B cell (primary cell): ENCODE results near the gene OGDHL. TPM values are rescaled to one million over a fixed set of nuclear protein-coding genes. Genes with fewer than 3 reads are reported as not detected.
"Not testable (repeated sequence)": the region's sequence is repeated elsewhere in the genome, so short reads cannot be mapped to it uniquely, and the experiment has no call there.

Source experiments
- ATAC-seq: fragments of 200-7000 bp; cut with Tn5 transposase; one replicate; pipeline ENCODE4 v1.10.0; 2021; ENCODE audit warnings: low read depth, mild to moderate bottlenecking, moderate number of reproducible peaks, moderate library complexity
- CTCF ChIA-PET: fragments of 350-600 bp; sonication (Branson Sonifier 250); formaldehyde crosslinking; loops from one replicate; lab custom pipeline; 2021; ENCODE audit warnings: antibody characterized with exemption, inconsistent platforms; lab: Charles Lee
- POLR2A ChIA-PET: fragments of 350-600 bp; sonication (Branson Sonifier 250); formaldehyde crosslinking; loops from one replicate; lab custom pipeline; 2021; ENCODE audit warnings: antibody characterized with exemption; lab: Charles Lee
- DNase-seq: peaks from one replicate; pipeline ENCODE4 v3.0.0; 2013
- H2AFZ ChIP-seq: 2 replicates; pipeline ENCODE4 v1.6.1; 2012; ENCODE audit warnings: mild to moderate bottlenecking, low read depth, low read length; ENCODE audit not compliant: insufficient read depth, poor library complexity, severe bottlenecking
- H3K27ac ChIP-seq, 2 donors: 1 replicate in 1 of 2; 2 replicates in 1 of 2; pipeline ENCODE4 v1.5.1; 2012 to 2013; ENCODE audit warnings: low read length in 2 of 2, mild to moderate bottlenecking in 2 of 2, moderate library complexity in 1 of 2
- H3K27me3 ChIP-seq, 4 experiments: fragments of 200-600 bp in 1 of 4; sonication (generic) in 1 of 4; replicated peaks in 1 of 4; 1 replicate in 2 of 4; 2 replicates in 2 of 4; pipeline versions ENCODE4 v1.6.1 to v1.7.0; 2013 to 2016; ENCODE audit warnings: low read length in 3 of 4, mild to moderate bottlenecking in 2 of 4, mixed read lengths in 1 of 4, moderate library complexity in 1 of 4; ENCODE audit not compliant: insufficient read depth in 4 of 4, control insufficient read depth in 3 of 4; ENCODE audit errors: control extremely low read depth in 1 of 4
- H3K36me3 ChIP-seq, 2 experiments: replicated peaks in 1 of 2; 1 replicate in 1 of 2; 2 replicates in 1 of 2; pipeline versions ENCODE4 v1.6.1 to v1.7.1; 2013; ENCODE audit warnings: low read length in 1 of 2; ENCODE audit not compliant: insufficient read depth in 2 of 2, control insufficient read depth in 1 of 2; ENCODE audit errors: control extremely low read depth in 1 of 2, extremely low read depth in 1 of 2
- H3K4me1 ChIP-seq, 2 donors: fragments of 200-600 bp in 1 of 2; sonication (generic) in 1 of 2; 1 replicate in 1 of 2; 2 replicates in 1 of 2; pipeline versions ENCODE4 v1.5.1 to v1.6.1; 2013 to 2017; ENCODE audit warnings: low read length in 2 of 2; ENCODE audit not compliant: control insufficient read depth in 2 of 2, insufficient read depth in 2 of 2
- H3K4me2 ChIP-seq: replicated peaks from 2 replicates; pipeline ENCODE3; 2012; ENCODE audit warnings: mild to moderate bottlenecking, low read depth, low read length; ENCODE audit not compliant: poor library complexity, severe bottlenecking
- H3K4me3 ChIP-seq, 5 experiments: fragments of 200-600 bp in 1 of 5; sonication (generic) in 1 of 5; 1 replicate in 3 of 5; 2 replicates in 2 of 5; pipeline versions ENCODE4 v1.5.1 to v1.7.0; 2011 to 2016; ENCODE audit warnings: low read length in 4 of 5, mild to moderate bottlenecking in 4 of 5, low read depth in 2 of 5, control low read depth in 1 of 5, moderate library complexity in 1 of 5; ENCODE audit not compliant: insufficient read depth in 1 of 5; ENCODE audit errors: control extremely low read depth in 1 of 5, extremely low read depth in 1 of 5
- H3K79me2 ChIP-seq: fragments of 200-600 bp; sonication (generic); one replicate; pipeline ENCODE4 v1.6.0; 2016; ENCODE audit warnings: low read length; ENCODE audit not compliant: control insufficient read depth, insufficient read depth
- H3K9ac ChIP-seq: fragments of 200-600 bp; sonication (generic); 2 replicates; pipeline ENCODE4 v1.6.1; 2017; ENCODE audit warnings: mild to moderate bottlenecking, low read length, moderate library complexity
- H3K9me3 ChIP-seq, 3 donors: one replicate each; pipeline versions ENCODE4 v1.6.1 to v1.7.1; 2013; ENCODE audit warnings: low read length in 2 of 3; ENCODE audit not compliant: control insufficient read depth in 2 of 3, insufficient read depth in 1 of 3; ENCODE audit errors: control extremely low read depth in 1 of 3
- H4K20me1 ChIP-seq: 2 replicates; pipeline ENCODE4 v1.6.0; 2012; ENCODE audit warnings: mild to moderate bottlenecking, low read length; ENCODE audit not compliant: insufficient read depth, control insufficient read depth, poor library complexity, severe bottlenecking
- H3K27ac Mint-ChIP-seq: one replicate; pipeline ENCODE4 v1.8.0; 2021; ENCODE audit warnings: mixed read lengths
- H3K27me3 Mint-ChIP-seq: one replicate; pipeline ENCODE4 v1.8.0; 2021; ENCODE audit warnings: mixed read lengths
- H3K4me1 Mint-ChIP-seq: one replicate; pipeline ENCODE4 v1.8.0; 2021; ENCODE audit warnings: mixed read lengths
- H3K4me3 Mint-ChIP-seq: one replicate; pipeline ENCODE4 v1.8.0; 2021; ENCODE audit warnings: mixed read lengths
- H3K9me3 Mint-ChIP-seq: one replicate; pipeline ENCODE4 v1.8.0; 2022; ENCODE audit warnings: mixed read lengths; ENCODE audit not compliant: insufficient read depth
- WGBS: methylation state at CpG from one replicate; pipeline ENCODE4 v1.1.5; 2013; ENCODE audit warnings: missing lambda C conversion rate; ENCODE audit not compliant: insufficient coverage; 5-methylcytosine and 5-hydroxymethylcytosine counted together
- intact Hi-C: fragments of 100-400 bp; cut with micrococcal nuclease; formaldehyde crosslinking; loops from one replicate; pipeline ENCODE4 v1.10.0; 2022
- polyA plus RNA-seq: library from polyadenylated mRNA; depleted of rRNA; stranded (reverse); fragments of >200 nt; gene quantifications from 2 replicates; pipeline ENCODE4 v1.2.3, GENCODE V29; 2012
- total RNA-seq, 2 donors: library from RNA; stranded (reverse); fragments of 120-200 nt in 1 of 2; gene quantifications; 1 replicate in 1 of 2; 2 replicates in 1 of 2; pipeline versions ENCODE4 v1.2.3 to v1.2.4, GENCODE V29; 2013 to 2022

Gene OGDHL
- total and polyA plus RNA-seq, 2 donors (not counting 1 experiment from before 2014, with no cell fraction given), result not detected

GRCh38 chr10:49772944-49773343 lies 10.8 kb upstream of the OGDHL start:
- H3K27ac Mint-ChIP-seq, H3K4me1 ChIP-seq, H2AFZ ChIP-seq, H3K9me3 Mint-ChIP-seq, intact Hi-C loops, H4K20me1 ChIP-seq, H3K27ac ChIP-seq, H3K36me3 ChIP-seq, H3K4me2 ChIP-seq, H3K4me3 Mint-ChIP-seq, DNase-seq, H3K79me2 ChIP-seq, H3K9me3 ChIP-seq, H3K4me3 ChIP-seq, CTCF ChIA-PET, POLR2A ChIA-PET, ATAC-seq, H3K9ac ChIP-seq, H3K4me1 Mint-ChIP-seq: not testable (repeated sequence)
- peaks cover 0 to 19% (median 8%) of the 10 kb centered on the region in 4 experiments for H3K27me3 ChIP-seq
- peaks cover 42% of the 10 kb centered on the region for H3K27me3 Mint-ChIP-seq
- WGBS, result 57% methylated on average over 5 of the region's 5 CpGs

GRCh38 chr10:49771046-49771445 lies 8.9 kb upstream of the OGDHL start:
- Histone ChIP-seq H3K27me3 (peaks cover 0 to 21% (median 12%) of the 10 kb centered on the region in 4 experiments), H3K9me3 (peaks cover 0 to 11% (median 3%) of the 10 kb centered on the region in 3 donors)
- H3K4me3 ChIP-seq, H3K4me3 Mint-ChIP-seq, H3K4me1 Mint-ChIP-seq, H2AFZ ChIP-seq, POLR2A ChIA-PET, H4K20me1 ChIP-seq, DNase-seq, H3K9ac ChIP-seq, H3K27ac ChIP-seq, H3K4me2 ChIP-seq, H3K9me3 Mint-ChIP-seq, CTCF ChIA-PET, H3K4me1 ChIP-seq, H3K27ac Mint-ChIP-seq, H3K79me2 ChIP-seq, H3K36me3 ChIP-seq, ATAC-seq, intact Hi-C loops: not testable (repeated sequence)
- H3K27me3 Mint-ChIP-seq, result peaks cover 49% of the 10 kb centered on the region
- 62% methylated on average over 8 of the region's 11 CpGs for WGBS
